Measurements from ENCODE around the gene VRK1. TPM values are rescaled to one million over a fixed set of nuclear protein-coding genes. Genes with fewer than 3 reads are reported as not detected.

VRK1 gene
- polyA plus RNA-seq, 1 donor: 7.9 TPM

- DNase-seq: no peak
Measured at GRCh38 chr14:96926001-96926400, 128.8 kb downstream of the VRK1 start.

DNA sequence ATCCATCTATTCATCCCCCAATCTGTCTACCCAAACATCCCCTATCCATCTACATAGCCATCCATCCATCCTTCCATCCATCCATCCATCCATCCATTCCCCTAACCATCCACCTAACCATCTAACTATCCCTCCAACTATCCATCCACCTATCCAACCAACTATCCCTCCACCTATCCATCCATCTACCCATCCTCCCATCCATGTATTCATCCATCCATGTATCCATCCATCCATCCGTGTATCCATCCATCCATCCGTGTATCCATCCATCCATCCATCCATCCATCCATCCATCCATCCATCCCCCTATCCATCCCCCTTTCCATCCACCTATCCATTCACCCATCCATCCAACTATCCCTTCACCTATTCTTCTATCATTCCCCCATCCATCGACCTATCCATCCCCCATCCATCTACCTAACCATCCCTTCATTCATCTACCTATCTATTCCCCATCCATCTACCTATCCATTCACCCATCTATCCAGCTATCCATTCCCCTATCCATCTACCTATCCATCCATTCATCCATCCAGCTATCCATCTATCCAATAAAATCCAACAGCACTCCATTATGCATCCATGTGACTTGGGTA is 131.7 kb downstream of the VRK1 start:
- DNase-seq: no peak

DNA sequence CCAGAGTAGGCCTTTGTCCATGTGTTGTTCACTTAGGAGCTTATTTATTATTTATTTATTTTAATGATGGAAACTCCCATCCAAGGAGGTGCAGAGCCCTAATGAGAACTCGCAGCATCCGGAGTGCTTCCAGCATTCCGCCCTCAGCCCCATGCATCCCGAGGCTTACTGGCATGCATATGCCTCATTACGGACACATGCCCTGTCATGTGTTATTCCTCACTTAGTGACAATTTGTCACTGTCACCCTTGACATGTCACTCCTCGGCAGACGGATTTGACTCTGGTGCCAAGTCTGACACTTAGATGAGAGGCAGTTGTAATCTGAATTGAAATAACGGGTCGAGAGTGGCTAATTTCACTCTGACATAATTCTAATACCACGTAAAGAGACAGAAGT is 132.8 kb downstream of the VRK1 start:
- DNase-seq: no peak

DNA sequence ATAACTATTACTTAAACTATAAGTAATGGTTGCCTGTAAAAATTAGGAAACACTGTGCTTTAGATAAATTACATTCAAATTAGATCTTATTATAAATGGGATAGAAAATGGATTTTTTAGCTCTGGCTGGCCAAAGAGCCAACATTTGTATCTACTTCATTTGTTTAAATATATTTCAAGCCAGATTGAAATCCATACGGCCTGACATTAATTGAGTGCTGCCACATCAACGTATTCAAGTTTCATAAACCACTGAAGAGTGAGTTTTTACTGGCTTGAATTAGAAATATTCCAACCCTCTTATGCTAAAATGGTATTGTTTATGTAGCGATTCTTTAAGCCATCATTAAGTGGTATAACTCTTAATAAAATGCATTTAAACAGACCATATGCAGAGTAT is 133.3 kb downstream of the VRK1 start:
- DNase-seq: no peak

Measured in hindlimb muscle (tissue), 1 donor.